Parathyroid adenoma (tissue), 2 donors: ENCODE data around the gene CXXC5.

Experiments
- H2AFZ ChIP-seq: fragments of 300-600 bp; sonication (generic); one replicate; pipeline ENCODE4 v1.7.0; 2017; ENCODE audit warnings: antibody characterized with exemption, mild to moderate bottlenecking
- H3K27ac ChIP-seq: fragments of 300-600 bp; sonication (generic); one replicate; pipeline ENCODE4 v1.7.0; 2017
- H3K27me3 ChIP-seq: fragments of 300-600 bp; sonication (generic); one replicate; pipeline ENCODE4 v1.7.0; 2017; ENCODE audit warnings: low read length; ENCODE audit not compliant: control insufficient read depth, insufficient read depth
- H3K36me3 ChIP-seq: fragments of 300-600 bp; sonication (generic); one replicate; pipeline ENCODE4 v1.7.0; 2017; ENCODE audit warnings: low read length; ENCODE audit not compliant: control insufficient read depth, insufficient read depth
- H3K4me1 ChIP-seq: fragments of 300-600 bp; sonication (generic); one replicate; pipeline ENCODE4 v1.7.0; 2017; ENCODE audit warnings: control low read depth
- H3K4me2 ChIP-seq: fragments of 300-600 bp; sonication (generic); one replicate; pipeline ENCODE4 v1.7.0; 2017; ENCODE audit warnings: low read length
- H3K4me3 ChIP-seq: fragments of 300-600 bp; sonication (generic); one replicate; pipeline ENCODE4 v1.7.0; 2017; ENCODE audit warnings: low read depth, low read length
- H3K79me2 ChIP-seq: fragments of 300-600 bp; sonication (generic); one replicate; pipeline ENCODE4 v1.7.0; 2017; ENCODE audit warnings: control low read depth
- H3K9ac ChIP-seq: fragments of 300-600 bp; sonication (generic); one replicate; pipeline ENCODE4 v1.7.0; 2017; ENCODE audit warnings: mild to moderate bottlenecking
- H3K9me3 ChIP-seq: fragments of 300-600 bp; sonication (generic); one replicate; pipeline ENCODE4 v1.7.0; 2017; ENCODE audit warnings: low read length; ENCODE audit not compliant: control insufficient read depth
- CTCF ChIP-seq: fragments of 300-600 bp; sonication (generic); IDR thresholded peaks from one replicate; pipeline ENCODE4 v1.7.0; 2017; ENCODE audit warnings: antibody characterized with exemption, mild to moderate bottlenecking
- donor health status: primary hyperparathyroidism.

CXXC5 gene

DNA sequence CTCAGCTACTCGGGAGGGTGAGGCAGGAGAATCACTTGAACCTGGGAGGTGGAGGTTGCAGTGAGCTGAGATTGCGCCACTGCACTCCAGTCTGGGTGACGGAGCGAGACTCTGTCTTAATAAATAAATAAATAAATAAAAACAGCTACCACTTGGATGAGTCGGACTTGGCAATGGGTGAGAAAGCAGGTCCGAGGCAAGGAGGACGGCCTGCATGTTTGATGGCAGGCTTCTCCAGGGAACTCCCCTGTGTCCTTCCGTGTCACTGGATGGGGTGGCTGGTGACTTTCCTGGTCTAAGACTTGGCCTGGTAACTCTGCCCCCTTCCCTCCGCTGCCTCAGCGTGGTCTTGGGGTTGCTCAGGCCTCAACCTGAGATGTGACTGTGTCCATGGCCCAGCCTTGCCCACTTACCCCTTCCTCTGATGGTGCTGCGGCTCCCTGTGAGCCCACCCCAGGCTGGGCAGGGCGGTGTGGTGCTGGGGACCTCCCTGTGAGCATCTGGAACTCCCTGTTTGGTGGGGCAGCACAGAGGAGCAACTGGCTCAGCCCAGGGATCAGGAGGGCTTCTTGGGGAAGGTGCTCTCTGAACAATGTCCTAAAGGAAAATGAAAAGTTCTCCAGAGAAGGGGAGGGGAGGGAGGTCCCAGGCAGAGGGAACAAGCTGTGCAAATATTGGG lies 85.0 kb downstream of the CXXC5 start:
- Histone ChIP-seq H3K4me1 (no peaks in the 10 kb centered on the region), H3K9ac (no peak overlapping the region), H3K27me3 (no peaks in the 10 kb centered on the region), H3K4me2 (no peak overlapping the region), H3K9me3 (no peaks in the 10 kb centered on the region), H2AFZ (no peak overlapping the region), H3K79me2 (no peaks in the 10 kb centered on the region), H3K27ac (no peak overlapping the region), H3K4me3 (no peak overlapping the region), H3K36me3 (no peaks in the 10 kb centered on the region)
- no peak for TF ChIP-seq CTCF
